ENCODE results near the gene HBA1.
"Not testable (repeated sequence)": the region's sequence is repeated elsewhere in the genome, so short reads cannot be mapped to it uniquely, and the experiment has no call there.

Gene HBA1

DNA sequence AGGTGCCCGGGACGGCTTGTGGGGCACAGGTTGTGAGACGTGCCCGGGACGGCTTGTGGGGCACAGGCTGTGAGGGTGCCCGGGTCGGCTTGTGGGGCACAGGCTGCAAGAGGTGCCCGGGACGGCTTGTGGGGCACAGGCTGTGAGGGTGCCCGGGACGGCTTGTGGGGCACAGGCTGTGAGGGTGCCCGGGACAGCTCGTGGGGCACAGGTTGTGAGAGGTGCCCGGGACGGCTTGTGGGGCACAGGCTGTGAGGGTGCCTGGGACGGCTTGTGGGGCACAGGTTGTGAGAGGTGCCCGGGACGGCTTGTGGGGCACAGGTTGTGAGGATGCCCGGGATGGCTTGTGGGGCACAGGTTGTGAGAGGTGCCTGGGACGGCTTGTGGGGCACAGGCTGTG, 16.2 kb upstream of the HBA1 start:
- not testable (repeated sequence) for DNase-seq

- no peak for DNase-seq
Measured at GRCh38 chr16:160691-161190, 15.7 kb upstream of the HBA1 start.

DNA sequence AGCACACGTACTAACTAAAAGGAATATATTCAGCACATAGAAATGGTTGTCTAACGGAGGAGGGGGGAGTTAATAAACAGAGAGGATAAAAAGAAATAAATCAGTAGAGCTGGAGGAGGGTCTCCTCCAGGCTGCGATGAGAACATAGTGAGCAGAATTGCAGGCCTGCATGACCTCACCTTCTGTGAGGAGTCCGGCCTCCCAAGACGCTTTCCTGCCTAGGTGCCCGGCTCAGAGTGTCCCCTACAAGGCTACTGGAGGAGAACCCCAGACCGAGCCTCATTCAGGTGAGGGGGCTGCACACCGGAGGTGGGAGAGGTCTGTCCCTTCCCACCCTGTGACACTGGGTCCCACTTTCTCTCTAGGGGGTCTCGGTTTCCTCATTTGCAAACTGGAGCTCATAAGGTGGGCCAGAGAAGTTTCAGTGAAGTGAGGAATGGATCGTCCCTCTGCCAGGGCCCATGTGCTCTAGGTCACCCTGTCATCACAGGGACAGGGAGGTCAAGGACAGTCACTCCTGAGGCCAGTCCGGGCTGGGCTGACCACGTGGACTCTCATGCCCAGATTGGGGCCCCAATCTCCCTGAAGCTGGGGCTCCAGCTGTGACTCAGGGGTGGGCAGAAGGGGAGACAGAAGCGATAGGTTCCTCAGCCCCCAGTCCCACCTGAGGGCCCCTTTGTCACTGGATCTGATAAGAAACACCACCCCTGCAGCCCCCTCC, 14.0 kb upstream of the HBA1 start:
- no peak for DNase-seq

DNA sequence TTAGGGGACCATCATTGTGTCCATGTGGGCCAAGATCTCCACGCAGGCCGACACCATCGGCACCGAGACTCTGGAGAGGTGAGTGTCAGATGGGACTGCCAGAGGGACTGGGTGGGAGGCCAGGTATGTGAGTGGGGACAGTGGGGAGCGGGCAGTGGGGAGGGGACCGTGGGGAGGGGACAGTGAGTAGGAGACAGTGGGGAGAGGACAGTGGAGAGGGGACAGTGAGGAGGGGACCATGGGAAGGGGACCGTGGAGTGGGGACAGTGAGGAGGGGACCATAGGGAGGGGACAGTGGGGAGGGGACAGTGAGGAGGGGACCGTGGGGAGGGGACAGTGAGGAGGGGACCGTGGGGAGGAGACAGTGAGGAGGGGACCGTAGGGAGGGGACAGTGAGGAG, 13.3 kb upstream of the HBA1 start:
- not testable (repeated sequence) for DNase-seq

DNA sequence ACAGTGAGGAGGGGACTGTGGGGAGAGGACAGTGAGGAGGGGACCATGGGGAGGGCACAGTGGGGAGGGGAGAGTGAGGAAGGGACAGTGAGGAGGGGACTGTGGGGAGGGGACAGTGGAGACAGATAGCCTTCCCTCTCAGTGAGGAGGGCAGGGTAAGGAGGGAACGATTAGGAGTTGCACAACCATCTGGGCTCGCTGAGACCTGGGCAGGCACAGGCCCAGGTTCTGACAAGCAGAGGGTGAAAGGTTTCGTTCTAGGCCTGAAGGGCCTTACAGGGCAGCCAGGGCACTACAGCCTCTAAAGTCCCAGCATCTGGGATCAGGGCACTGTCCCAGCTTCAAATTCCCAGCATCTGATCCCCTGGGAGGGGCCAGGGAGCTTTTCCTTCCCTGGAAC, 12.8 kb upstream of the HBA1 start:
- DNase-seq = not testable (repeated sequence)

DNA sequence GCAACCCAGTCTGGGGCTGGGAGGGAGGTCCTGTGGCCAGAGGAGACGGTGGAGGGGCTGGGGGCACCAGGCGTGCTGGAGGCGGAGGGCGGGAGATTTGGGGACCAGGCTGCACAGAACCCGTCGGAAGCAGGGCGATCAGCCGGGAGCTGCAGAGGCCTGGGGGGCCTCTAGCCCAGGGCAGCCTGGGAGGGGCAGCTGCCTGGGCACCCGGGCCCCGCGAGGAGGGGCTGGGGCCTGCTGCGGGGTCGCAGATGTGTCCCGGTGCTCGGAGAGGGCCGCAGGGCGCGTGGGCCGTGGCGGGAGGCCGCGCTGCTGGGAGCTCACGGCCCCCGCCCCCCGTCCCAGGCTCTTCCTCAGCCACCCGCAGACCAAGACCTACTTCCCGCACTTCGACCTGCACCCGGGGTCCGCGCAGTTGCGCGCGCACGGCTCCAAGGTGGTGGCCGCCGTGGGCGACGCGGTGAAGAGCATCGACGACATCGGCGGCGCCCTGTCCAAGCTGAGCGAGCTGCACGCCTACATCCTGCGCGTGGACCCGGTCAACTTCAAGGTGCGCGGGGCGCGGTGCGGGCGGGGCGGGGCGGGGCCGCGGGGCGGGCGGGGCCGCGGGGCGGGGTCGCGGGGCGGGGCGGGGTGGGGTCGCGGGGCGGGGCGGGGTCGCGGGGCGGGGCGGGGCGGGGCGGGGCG, 12.2 kb upstream of the HBA1 start:
- not testable (repeated sequence) for DNase-seq

DNA sequence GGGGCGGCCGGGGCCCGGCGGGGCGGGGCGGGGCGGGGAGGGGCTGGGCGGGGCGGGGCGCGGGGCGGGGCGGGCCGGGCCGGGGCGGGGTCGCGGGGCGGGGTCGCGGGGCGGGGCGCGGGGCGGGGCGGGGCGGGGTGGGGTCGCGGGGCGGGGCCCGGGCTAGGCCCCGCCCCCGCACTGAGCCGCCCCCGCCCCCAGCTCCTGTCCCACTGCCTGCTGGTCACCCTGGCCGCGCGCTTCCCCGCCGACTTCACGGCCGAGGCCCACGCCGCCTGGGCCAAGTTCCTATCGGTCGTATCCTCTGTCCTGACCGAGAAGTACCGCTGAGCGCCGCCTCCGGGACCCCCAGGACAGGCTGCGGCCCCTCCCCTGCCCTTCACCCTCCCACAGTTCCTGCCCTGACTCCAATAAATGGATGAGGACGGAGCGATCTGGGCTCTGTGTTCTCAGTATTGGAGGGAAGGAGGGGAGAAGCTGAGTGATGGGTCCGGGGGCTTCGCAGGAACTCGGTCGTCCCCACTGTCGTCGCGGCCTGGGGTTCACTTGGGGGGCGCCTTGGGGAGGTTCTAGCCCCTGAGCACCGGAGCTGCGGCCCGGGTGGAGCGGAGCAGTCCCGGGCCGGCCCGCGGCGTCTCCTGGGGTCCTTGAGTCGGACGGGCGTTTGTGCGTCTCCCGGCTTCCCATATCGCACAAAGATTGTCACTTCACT, 11.5 kb upstream of the HBA1 start:
- DNase-seq = no peak

- no peak for DNase-seq
Measured at GRCh38 chr16:165539-166374, 10.7 kb upstream of the HBA1 start, which contains the start of gene HBM. HBM (plus strand) TSS chr16:165978; CDS start chr16:165998, 20 bp downstream.

DNA sequence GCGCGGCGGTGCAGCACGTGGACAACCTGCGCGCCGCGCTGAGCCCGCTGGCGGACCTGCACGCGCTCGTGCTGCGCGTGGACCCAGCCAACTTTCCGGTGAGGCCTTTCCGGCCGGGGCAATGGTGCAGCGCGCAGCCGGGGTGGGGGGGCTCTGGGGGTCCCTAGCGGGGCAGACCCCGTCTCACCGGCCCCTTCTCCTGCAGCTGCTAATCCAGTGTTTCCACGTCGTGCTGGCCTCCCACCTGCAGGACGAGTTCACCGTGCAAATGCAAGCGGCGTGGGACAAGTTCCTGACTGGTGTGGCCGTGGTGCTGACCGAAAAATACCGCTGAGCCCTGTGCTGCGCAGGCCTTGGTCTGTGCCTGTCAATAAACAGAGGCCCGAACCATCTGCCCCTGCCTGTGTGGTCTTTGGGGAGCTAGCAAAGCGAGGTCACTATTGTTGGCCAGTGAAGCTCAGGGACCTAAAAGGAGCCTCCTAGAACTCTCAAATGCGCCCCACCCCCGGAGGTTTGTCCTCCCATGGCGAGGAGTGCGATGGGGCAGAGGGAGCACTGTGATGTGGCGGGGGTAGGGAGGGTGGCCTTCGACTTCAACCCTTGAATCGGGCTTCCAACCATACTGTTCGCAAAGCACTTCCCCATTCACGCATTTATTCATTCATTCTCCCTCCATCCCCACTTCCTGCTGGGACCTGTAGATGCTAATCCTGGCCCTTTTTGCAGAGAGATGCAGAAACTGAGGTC, 9.9 kb upstream of the HBA1 start:
- no peak for DNase-seq

DNA sequence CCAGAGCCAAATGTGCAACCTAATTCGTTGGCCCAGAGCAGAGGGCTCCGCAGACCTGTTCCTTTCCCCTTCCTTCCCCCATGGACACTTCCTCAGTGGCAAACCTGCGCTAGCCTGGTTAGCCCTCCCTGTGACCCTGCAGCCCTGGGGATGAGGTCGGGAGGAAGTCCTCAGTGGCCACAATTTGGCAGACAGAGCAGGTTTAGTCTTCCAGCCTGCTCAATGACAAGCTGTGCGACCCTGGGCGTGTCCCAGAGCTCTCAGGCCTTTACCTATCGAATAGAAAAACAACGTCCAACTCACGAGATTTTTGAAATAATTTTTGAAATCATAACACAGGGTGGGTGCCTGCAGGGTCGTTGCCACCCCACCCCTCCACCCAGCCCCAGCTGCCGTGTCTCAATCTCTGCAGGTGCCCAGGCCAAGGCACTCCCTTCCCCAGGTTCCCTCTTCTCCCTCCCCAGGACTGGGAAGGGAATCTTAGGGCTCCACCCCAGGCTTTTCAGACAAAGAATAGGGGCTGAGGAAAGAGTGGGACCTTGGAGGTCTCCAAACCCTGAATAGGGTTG, 9.3 kb upstream of the HBA1 start:
- no peak for DNase-seq

- DNase-seq = no peak
Measured at GRCh38 chr16:168424-168823, 8.1 kb upstream of the HBA1 start.

DNA sequence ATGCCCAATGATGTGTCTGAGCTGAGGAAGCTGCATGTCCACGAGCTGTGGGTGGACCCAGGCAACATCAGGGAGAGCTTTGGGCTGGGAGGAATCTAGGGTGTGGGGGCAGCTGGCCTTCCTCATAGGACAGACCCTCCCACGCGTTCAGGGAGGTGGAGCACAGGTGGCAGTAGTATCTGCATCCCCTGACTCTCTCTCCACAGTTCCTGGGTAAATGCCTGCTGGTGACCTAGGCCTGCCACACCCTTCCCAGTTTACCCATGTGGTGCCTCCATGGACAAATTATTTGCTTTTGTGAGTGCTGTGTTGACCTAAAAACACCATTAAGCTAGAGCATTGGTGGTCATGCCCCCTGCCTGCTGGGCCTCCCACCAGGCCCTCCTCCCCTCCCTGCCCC, 7.5 kb upstream of the HBA1 start:
- DNase-seq = no peak

GRCh38 chr16:170088-170507, 6.4 kb upstream of the HBA1 start:
- DNase-seq = not testable (repeated sequence)

- no peak for DNase-seq
Measured at GRCh38 chr16:170788-171187, 5.7 kb upstream of the HBA1 start.

DNA sequence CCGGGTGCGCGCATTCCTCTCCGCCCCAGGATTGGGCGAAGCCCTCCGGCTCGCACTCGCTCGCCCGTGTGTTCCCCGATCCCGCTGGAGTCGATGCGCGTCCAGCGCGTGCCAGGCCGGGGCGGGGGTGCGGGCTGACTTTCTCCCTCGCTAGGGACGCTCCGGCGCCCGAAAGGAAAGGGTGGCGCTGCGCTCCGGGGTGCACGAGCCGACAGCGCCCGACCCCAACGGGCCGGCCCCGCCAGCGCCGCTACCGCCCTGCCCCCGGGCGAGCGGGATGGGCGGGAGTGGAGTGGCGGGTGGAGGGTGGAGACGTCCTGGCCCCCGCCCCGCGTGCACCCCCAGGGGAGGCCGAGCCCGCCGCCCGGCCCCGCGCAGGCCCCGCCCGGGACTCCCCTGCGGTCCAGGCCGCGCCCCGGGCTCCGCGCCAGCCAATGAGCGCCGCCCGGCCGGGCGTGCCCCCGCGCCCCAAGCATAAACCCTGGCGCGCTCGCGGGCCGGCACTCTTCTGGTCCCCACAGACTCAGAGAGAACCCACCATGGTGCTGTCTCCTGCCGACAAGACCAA, 4.0 kb upstream of the HBA1 start, which contains the start of gene HBA2:
HBA2 (plus strand) TSS at position 503 of the 568 bp plus-strand sequence; CDS start at position 540, 37 bp downstream.
- DNase-seq = not testable (repeated sequence)

DNA sequence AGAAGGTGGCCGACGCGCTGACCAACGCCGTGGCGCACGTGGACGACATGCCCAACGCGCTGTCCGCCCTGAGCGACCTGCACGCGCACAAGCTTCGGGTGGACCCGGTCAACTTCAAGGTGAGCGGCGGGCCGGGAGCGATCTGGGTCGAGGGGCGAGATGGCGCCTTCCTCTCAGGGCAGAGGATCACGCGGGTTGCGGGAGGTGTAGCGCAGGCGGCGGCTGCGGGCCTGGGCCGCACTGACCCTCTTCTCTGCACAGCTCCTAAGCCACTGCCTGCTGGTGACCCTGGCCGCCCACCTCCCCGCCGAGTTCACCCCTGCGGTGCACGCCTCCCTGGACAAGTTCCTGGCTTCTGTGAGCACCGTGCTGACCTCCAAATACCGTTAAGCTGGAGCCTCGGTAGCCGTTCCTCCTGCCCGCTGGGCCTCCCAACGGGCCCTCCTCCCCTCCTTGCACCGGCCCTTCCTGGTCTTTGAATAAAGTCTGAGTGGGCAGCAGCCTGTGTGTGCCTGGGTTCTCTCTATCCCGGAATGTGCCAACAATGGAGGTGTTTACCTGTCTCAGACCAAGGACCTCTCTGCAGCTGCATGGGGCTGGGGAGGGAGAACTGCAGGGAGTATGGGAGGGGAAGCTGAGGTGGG, 3.1 kb upstream of the HBA1 start:
- DNase-seq = not testable (repeated sequence)

GRCh38 chr16:173928-174769, 2.3 kb upstream of the HBA1 start:
- DNase-seq = not testable (repeated sequence)

GRCh38 chr16:175011-175949, 1.2 kb upstream of the HBA1 start:
- no peak for DNase-seq
